ENCODE results near the gene MCTP1. TPM values are rescaled to one million over a fixed set of nuclear protein-coding genes. Genes with fewer than 3 reads are reported as not detected.
A peak's percentile ranks its signal among the peaks of the same experiment; 100 is the strongest.

The MCTP1 gene
- total RNA-seq, 4 donors from 2014 or later, result 3.5 to 19.8 (median 5.8) TPM

- no peak for DNase-seq
- no peaks in the 10 kb centered on the region for H3K9me3 ChIP-seq
- WGBS, 2 donors, result 35 to 57% methylated on average over 5 of the region's 5 CpGs
- no peak overlapping the region for H3K27ac ChIP-seq
- no peaks in the 10 kb centered on the region for H3K36me3 ChIP-seq
- intact Hi-C loops (cut with DNase I), result no loop called here
- no peaks in the 10 kb centered on the region for H3K4me1 ChIP-seq
- no peak for TF ChIP-seq CTCF (IDR thresholded peaks at IDR 0.05)
- TF ChIP-seq POLR2A (IDR thresholded peaks at IDR 0.05), result no peak
- H3K27me3 ChIP-seq, result no peaks in the 10 kb centered on the region
- H3K4me3 ChIP-seq, result no peak overlapping the region
These were observed 383.5 kb downstream of the MCTP1 start for GRCh38 chr5:94901191-94901979.

GRCh38 chr5:94900006-94900505 is 384.8 kb downstream of the MCTP1 start:
- Histone ChIP-seq H3K4me3 (no peak overlapping the region), H3K4me1 (no peaks in the 10 kb centered on the region), H3K36me3 (no peaks in the 10 kb centered on the region), H3K27me3 (no peaks in the 10 kb centered on the region), H3K9me3 (no peaks in the 10 kb centered on the region), H3K27ac (no peak overlapping the region)
- intact Hi-C loops (cut with DNase I), result no loop called here
- 76 to 78% methylated on average over 3 of the region's 3 CpGs for WGBS, 2 donors
- DNase-seq, result no peak
- TF ChIP-seq CTCF (IDR thresholded peaks at IDR 0.05) (no peak), POLR2A (IDR thresholded peaks at IDR 0.05) (no peak)

GRCh38 chr5:94893412-94894135 is 391.3 kb downstream of the MCTP1 start:
- Histone ChIP-seq H3K4me1 (no peaks in the 10 kb centered on the region), H3K27me3 (no peaks in the 10 kb centered on the region), H3K9me3 (no peaks in the 10 kb centered on the region), H3K36me3 (no peaks in the 10 kb centered on the region), H3K4me3 (no peak overlapping the region), H3K27ac (no peak overlapping the region)
- intact Hi-C loops (cut with DNase I), result no loop called here
- TF ChIP-seq POLR2A (IDR thresholded peaks at IDR 0.05) (no peak), CTCF (IDR thresholded peaks at IDR 0.05) (peak in 1 of 6 experiments; percentile 18)
- 42 to 47% methylated on average over 5 of the region's 5 CpGs for WGBS, 2 donors
- no peak for DNase-seq

GRCh38 chr5:94891972-94892371 is 392.9 kb downstream of the MCTP1 start:
- H3K4me1 ChIP-seq, result no peaks in the 10 kb centered on the region
- no peak overlapping the region for H3K4me3 ChIP-seq
- H3K27ac ChIP-seq, result no peak overlapping the region
- no peak for DNase-seq
- no peaks in the 10 kb centered on the region for H3K27me3 ChIP-seq
- 91 to 96% methylated on average over 9 of the region's 9 CpGs for WGBS, 2 donors
- TF ChIP-seq POLR2A (IDR thresholded peaks at IDR 0.05), result no peak
- TF ChIP-seq CTCF (IDR thresholded peaks at IDR 0.05), result no peak
- H3K36me3 ChIP-seq, result no peaks in the 10 kb centered on the region
- intact Hi-C loops (cut with DNase I), result no loop called here
- no peaks in the 10 kb centered on the region for H3K9me3 ChIP-seq

GRCh38 chr5:94891565-94891964 is 393.3 kb downstream of the MCTP1 start:
- TF ChIP-seq POLR2A (IDR thresholded peaks at IDR 0.05) (no peak), CTCF (IDR thresholded peaks at IDR 0.05) (no peak)
- no peak for DNase-seq
- 80 to 83% methylated on average over 5 of the region's 5 CpGs for WGBS, 2 donors
- intact Hi-C loops (cut with DNase I), result no loop called here
- H3K4me3 ChIP-seq, result no peak overlapping the region
- no peaks in the 10 kb centered on the region for H3K36me3 ChIP-seq
- no peaks in the 10 kb centered on the region for H3K4me1 ChIP-seq
- no peaks in the 10 kb centered on the region for H3K27me3 ChIP-seq
- H3K9me3 ChIP-seq, result no peaks in the 10 kb centered on the region
- no peak overlapping the region for H3K27ac ChIP-seq
